ENCODE results near the gene LRRC42. TPM values are rescaled to one million over a fixed set of nuclear protein-coding genes. Genes with fewer than 3 reads are reported as not detected.

The LRRC42 gene
- 10 to 100 TPM in 3 of 4 donors, under 1 TPM in 1; 0.51 to 30.7 (median 25.1) TPM for total RNA-seq

GRCh38 chr1:53946252-53947171, at the start of gene LRRC42:
LRRC42 (plus strand) TSS chr1:53946350; CDS start chr1:53952000, 5,650 bp downstream.
- no peaks in the 10 kb centered on the region for H3K9me3 ChIP-seq
- peaks cover 3 to 11% of the 10 kb centered on the region in 2 donors for H3K4me1 ChIP-seq
- intact Hi-C loops (cut with DNase I; ENCODE audit: low total_unique reads): no loop called here
- H3K27ac ChIP-seq: peak within 1 kb of the TSS; percentile 92 to 93
- no peaks in the 10 kb centered on the region for H3K27me3 ChIP-seq
- H3K4me3 ChIP-seq: peak within 1 kb of the TSS; percentile 86 to 98
- DNase-seq: no peak
- TF ChIP-seq CTCF (IDR thresholded peaks at IDR 0.05): peak; percentile 16 to 54 (median 24)
- TF ChIP-seq POLR2A (IDR thresholded peaks at IDR 0.05): peak in 1 of 2 donors; percentile 50
- H3K36me3 ChIP-seq: no peaks in the 10 kb centered on the region

- H3K9me3 ChIP-seq: no peaks in the 10 kb centered on the region
- H3K4me3 ChIP-seq: no peak overlapping the region
- H3K4me1 ChIP-seq: no peaks in the 10 kb centered on the region
- no peak for TF ChIP-seq POLR2A (IDR thresholded peaks at IDR 0.05)
- TF ChIP-seq CTCF (IDR thresholded peaks at IDR 0.05): no peak
- no peaks in the 10 kb centered on the region for H3K36me3 ChIP-seq
- intact Hi-C loops (cut with DNase I; ENCODE audit: low total_unique reads): no loop called here
- peak; percentile 31 to 43 for DNase-seq
- peak overlapping the region; percentile 62 to 67 for H3K27ac ChIP-seq
- no peaks in the 10 kb centered on the region for H3K27me3 ChIP-seq
Measured at GRCh38 chr1:53896635-53897229, 49.4 kb upstream of the LRRC42 start.

- H3K9me3 ChIP-seq: no peaks in the 10 kb centered on the region
- intact Hi-C loops (cut with DNase I; ENCODE audit: low total_unique reads): no loop called here
- no peaks in the 10 kb centered on the region for H3K36me3 ChIP-seq
- no peaks in the 10 kb centered on the region for H3K27me3 ChIP-seq
- peak; percentile 39 to 48 for DNase-seq
- H3K4me1 ChIP-seq: no peaks in the 10 kb centered on the region
- H3K4me3 ChIP-seq: no peak overlapping the region
- no peak for TF ChIP-seq CTCF (IDR thresholded peaks at IDR 0.05)
- TF ChIP-seq POLR2A (IDR thresholded peaks at IDR 0.05): no peak
- peak overlapping the region; percentile 18 to 47 for H3K27ac ChIP-seq
Measured at GRCh38 chr1:53899206-53899628, 46.9 kb upstream of the LRRC42 start.

GRCh38 chr1:53899708-53900107, 46.4 kb upstream of the LRRC42 start:
- no peak for DNase-seq
- TF ChIP-seq CTCF (IDR thresholded peaks at IDR 0.05): no peak
- no peak for TF ChIP-seq POLR2A (IDR thresholded peaks at IDR 0.05)
- Histone ChIP-seq H3K27me3 (no peaks in the 10 kb centered on the region), H3K9me3 (no peaks in the 10 kb centered on the region), H3K4me3 (no peak overlapping the region), H3K4me1 (no peaks in the 10 kb centered on the region), H3K27ac (no peak overlapping the region), H3K36me3 (no peaks in the 10 kb centered on the region)
- intact Hi-C loops (cut with DNase I; ENCODE audit: low total_unique reads): no loop called here
